Measurements from ENCODE around the gene CRYBB2.
"Not testable (repeated sequence)": the region's sequence is repeated elsewhere in the genome, so short reads cannot be mapped to it uniquely, and the experiment has no call there.

CRYBB2 gene

DNA sequence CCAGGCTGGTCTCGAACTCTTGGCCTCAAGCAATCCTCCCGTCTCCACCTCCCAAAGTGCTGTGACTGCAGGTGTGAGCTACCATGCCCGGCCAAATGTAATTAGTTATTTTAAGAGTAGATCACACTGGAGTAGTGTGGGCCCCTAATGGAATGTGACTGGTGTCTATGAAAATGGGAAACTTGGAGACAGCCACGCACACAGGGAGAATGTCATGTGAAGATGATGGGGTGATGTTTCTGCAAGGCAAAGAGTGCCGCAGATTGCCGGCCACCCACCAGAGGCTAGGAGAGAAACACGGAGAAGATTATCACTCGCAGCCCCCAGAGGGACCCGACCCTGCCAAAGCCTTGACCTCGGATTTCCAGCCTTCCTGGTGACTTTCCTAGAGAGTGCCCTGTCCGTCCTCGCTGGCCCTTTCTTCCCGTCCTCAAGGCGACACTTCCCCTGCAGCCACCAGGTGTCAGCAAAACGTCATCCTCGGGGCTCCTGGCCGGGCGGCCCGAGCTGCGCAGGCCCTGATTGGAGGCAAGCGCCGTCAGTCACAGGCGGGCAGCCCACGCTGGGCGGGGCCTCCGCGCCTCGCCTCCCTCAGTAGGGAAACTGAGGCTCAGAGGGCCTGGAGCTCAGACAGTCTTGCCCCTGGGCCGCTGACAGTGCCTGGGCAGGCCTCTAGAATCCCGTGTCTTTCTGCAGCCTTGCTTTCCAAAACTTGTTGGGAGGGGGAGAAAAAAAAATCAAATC is 16.3 kb downstream of the CRYBB2 start:
- TF ChIP-seq POLR2AphosphoS5 (IDR thresholded peaks at IDR 0.05; ENCODE audit: borderline replicate concordance, low read depth, low read length) (no peak), EZH2 (IDR thresholded peaks at IDR 0.05) (no peak), FOXP2 (optimal IDR thresholded peaks at IDR 0.05; ENCODE audit: control extremely low read depth, extremely low read length, insufficient read depth) (no peak)
- no peak overlapping the region for H3K27ac ChIP-seq

DNA sequence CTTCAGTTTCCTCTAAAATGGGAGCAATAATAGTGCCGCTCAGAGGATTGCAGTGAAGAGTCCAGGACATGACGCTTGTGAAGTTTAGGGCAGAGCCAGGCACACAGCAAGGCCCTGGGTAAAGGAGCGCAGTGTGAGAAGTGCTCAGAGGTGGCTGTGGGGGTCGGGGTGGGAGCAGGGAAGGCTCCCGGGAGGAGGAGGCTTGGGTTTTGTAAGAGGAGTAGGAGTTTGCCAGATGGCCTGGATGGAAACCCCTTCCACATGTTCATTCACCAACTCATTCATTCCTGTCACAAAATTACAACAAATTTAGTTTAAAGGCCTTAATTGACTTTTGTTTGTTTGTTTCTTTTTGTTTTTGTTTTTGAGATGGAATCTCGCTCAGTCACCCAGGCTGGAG is 17.0 kb downstream of the CRYBB2 start:
- no peak for DNase-seq (ENCODE audit: low read depth, low spot score)
- no peak overlapping the region for H3K4me3 ChIP-seq
- no peak overlapping the region for H3K9ac ChIP-seq (ENCODE audit: insufficient read length)
- no peaks in the 10 kb centered on the region for H3K36me3 ChIP-seq (ENCODE audit: insufficient read depth, low read length)
- no peaks in the 10 kb centered on the region for H3K9me3 ChIP-seq (ENCODE audit: low read depth, low read length)
- H3K27ac ChIP-seq, result no peak overlapping the region
- TF ChIP-seq FOXP2 (optimal IDR thresholded peaks at IDR 0.05; ENCODE audit: control extremely low read depth, extremely low read length, insufficient read depth), result no peak
- TF ChIP-seq EZH2 (IDR thresholded peaks at IDR 0.05), result no peak
- no peak for TF ChIP-seq POLR2AphosphoS5 (IDR thresholded peaks at IDR 0.05; ENCODE audit: borderline replicate concordance, low read depth, low read length)

More for the DNA sequence above, 16.3 kb downstream of the CRYBB2 start:
- H3K36me3 ChIP-seq (ENCODE audit: insufficient read depth, low read length), result no peaks in the 10 kb centered on the region
- DNase-seq (ENCODE audit: low read depth, low spot score), result no peak
- no peaks in the 10 kb centered on the region for H3K9me3 ChIP-seq (ENCODE audit: low read depth, low read length)
- H3K4me3 ChIP-seq, result no peak overlapping the region
- no peak overlapping the region for H3K9ac ChIP-seq (ENCODE audit: insufficient read length)

DNA sequence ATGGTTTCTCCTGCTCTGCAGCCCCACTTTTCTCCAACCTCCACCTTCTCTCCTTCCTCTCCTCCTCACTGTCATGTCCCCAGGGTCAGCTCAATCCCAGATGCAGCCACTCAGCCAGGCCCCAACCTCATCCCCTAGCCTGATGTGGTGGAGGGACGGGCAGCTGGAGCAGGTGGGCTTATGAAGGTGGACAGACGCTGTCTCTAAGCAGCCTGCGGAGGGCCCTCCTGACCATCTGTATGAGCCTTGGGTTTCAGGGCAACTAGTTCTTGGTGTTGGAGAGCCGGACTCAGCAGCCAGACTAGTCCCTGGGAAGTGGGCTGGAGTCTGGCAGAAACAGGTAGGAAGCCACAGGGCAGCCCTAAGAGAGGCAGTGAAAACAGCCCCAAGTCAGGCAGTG is 18.1 kb downstream of the CRYBB2 start:
- no peak overlapping the region for H3K9ac ChIP-seq (ENCODE audit: insufficient read length)
- no peak overlapping the region for H3K27ac ChIP-seq
- no peaks in the 10 kb centered on the region for H3K36me3 ChIP-seq (ENCODE audit: insufficient read depth, low read length)
- H3K9me3 ChIP-seq (ENCODE audit: low read depth, low read length), result no peaks in the 10 kb centered on the region
- H3K4me3 ChIP-seq, result no peak overlapping the region
- DNase-seq (ENCODE audit: low read depth, low spot score), result no peak
- TF ChIP-seq EZH2 (IDR thresholded peaks at IDR 0.05), result no peak
- no peak for TF ChIP-seq FOXP2 (optimal IDR thresholded peaks at IDR 0.05; ENCODE audit: control extremely low read depth, extremely low read length, insufficient read depth)
- no peak for TF ChIP-seq POLR2AphosphoS5 (IDR thresholded peaks at IDR 0.05; ENCODE audit: borderline replicate concordance, low read depth, low read length)

DNA sequence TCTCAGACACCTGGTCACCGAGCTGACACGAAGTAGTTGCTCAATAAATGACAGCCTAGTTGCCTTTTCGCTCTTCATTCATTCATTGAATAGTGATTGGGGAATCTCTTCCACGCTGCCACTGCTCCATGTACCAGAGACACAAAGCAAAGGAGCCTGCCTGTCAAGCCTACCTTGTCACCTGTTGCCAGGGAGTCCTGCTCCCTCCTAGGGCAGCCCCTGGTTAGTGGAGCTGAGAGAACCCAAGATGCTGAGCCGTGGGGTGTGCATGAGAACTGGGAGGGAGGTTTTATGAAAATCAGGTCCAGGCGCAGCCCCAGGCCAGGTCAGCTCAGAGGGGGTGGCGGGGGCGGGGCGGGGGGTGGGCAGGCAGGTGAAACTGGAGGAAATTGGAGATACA is 18.6 kb downstream of the CRYBB2 start:
- H3K27ac ChIP-seq; H3K36me3 ChIP-seq (ENCODE audit: insufficient read depth, low read length); H3K4me3 ChIP-seq; H3K9ac ChIP-seq (ENCODE audit: insufficient read length); DNase-seq (ENCODE audit: low read depth, low spot score); H3K9me3 ChIP-seq (ENCODE audit: low read depth, low read length): not testable (repeated sequence)

DNA sequence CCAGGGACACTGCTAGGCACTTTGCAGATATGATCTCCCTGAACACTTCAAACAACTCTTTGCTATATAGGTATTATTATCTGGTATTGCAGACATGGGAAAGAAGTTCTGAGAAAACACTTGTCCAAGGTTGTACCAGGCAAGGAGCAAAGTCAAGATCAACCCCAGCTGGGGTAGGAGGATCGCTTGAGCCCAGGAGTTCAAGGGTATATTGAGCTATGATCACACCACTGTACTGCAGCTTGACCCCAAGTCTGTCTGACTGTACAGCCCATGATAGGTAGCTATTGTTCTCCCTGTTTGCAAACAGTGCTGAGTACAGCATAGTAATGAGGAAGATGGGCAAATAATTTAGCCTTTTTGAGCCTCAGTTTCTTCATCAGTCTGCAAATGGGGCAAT is 35.7 kb downstream of the CRYBB2 start:
- H3K27ac ChIP-seq; H3K4me3 ChIP-seq; H3K36me3 ChIP-seq (ENCODE audit: insufficient read depth, low read length); H3K9me3 ChIP-seq (ENCODE audit: low read depth, low read length); H3K9ac ChIP-seq (ENCODE audit: insufficient read length); DNase-seq (ENCODE audit: low read depth, low spot score): not testable (repeated sequence)

DNA sequence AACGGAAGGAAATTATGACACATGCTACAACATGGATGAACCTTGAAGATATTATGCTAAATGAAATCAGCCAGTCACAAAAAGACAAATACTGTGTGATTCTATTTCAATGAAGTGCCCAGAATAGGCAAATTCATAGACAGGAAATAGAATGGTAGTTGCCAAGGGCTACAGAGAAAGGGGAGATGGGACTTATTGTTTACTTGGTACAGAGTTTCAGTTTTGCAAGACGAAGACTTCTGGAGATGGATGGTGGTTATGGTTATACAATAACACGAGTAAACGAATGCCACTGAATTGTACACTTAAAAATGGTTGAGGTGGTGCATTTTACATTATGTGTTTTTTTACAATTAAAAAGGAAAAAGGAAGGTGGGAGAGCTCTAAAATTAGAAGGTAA is 48.1 kb downstream of the CRYBB2 start:
- not testable (repeated sequence) for DNase-seq (ENCODE audit: low read depth, low spot score); H3K9ac ChIP-seq (ENCODE audit: insufficient read length); H3K9me3 ChIP-seq (ENCODE audit: low read depth, low read length); H3K27ac ChIP-seq; H3K36me3 ChIP-seq (ENCODE audit: insufficient read depth, low read length); H3K4me3 ChIP-seq

DNA sequence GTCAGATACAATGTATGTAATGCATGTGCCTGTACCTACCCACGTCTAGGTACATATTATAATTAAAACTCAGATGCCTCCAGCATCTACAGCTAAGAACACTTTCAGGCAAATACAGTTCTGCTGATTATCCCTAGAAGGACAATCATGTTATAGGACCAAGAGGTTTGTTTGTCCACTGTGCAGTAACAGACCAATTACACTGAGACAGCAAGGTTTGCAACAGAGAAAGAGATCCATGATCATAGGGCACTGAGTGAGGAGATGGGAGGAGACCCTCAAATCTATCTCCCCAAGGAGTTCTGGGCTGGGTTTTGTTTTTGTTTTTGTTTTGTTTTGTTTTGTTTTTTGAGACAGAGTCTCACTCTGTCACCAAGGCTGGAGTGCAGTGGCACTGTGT is 49.5 kb downstream of the CRYBB2 start:
- H3K27ac ChIP-seq; H3K36me3 ChIP-seq (ENCODE audit: insufficient read depth, low read length); H3K9me3 ChIP-seq (ENCODE audit: low read depth, low read length); H3K4me3 ChIP-seq; H3K9ac ChIP-seq (ENCODE audit: insufficient read length); DNase-seq (ENCODE audit: low read depth, low spot score): not testable (repeated sequence)

DNA sequence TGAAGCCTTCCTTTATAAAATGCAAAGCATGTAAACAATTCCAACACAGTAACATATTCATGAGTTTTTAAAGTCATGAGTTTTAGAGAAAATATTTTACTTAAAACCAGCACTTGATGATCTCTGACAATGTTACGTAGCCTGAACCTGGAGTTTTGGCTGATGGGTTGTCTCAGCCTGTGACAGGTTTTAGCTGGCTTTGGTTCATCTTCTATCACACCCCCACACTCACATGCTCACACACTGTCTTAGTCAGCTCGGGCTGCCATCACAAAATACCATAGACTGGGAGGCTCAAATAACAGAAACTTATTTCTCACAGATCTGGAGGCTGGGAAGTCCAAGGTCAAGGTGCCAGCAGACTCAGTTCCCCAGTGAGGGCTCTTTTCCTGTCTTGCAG is 50.6 kb downstream of the CRYBB2 start:
- DNase-seq (ENCODE audit: low read depth, low spot score); H3K4me3 ChIP-seq; H3K9ac ChIP-seq (ENCODE audit: insufficient read length); H3K36me3 ChIP-seq (ENCODE audit: insufficient read depth, low read length); H3K9me3 ChIP-seq (ENCODE audit: low read depth, low read length); H3K27ac ChIP-seq: not testable (repeated sequence)

DNA sequence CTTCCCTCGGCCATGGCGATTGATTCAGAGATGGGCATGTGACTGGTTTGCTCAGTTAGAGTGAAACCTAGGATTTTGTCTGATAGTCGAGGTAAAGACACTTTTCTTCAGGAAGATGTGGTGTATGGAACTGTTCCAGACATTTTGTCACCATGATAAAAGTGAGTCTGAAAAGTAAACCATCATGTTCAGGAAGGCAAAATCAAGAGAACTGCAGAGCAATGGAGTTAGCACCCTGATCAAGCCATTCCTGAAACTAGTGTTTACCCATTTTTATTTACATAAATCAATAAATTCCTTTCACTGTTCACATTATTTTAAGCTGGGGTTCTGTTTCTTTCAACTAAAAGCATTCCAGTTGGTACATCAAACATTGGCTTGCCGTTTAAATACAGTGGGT is 53.8 kb downstream of the CRYBB2 start:
- H3K9ac ChIP-seq (ENCODE audit: insufficient read length); H3K27ac ChIP-seq; H3K9me3 ChIP-seq (ENCODE audit: low read depth, low read length); H3K36me3 ChIP-seq (ENCODE audit: insufficient read depth, low read length); H3K4me3 ChIP-seq; DNase-seq (ENCODE audit: low read depth, low spot score): not testable (repeated sequence)

DNA sequence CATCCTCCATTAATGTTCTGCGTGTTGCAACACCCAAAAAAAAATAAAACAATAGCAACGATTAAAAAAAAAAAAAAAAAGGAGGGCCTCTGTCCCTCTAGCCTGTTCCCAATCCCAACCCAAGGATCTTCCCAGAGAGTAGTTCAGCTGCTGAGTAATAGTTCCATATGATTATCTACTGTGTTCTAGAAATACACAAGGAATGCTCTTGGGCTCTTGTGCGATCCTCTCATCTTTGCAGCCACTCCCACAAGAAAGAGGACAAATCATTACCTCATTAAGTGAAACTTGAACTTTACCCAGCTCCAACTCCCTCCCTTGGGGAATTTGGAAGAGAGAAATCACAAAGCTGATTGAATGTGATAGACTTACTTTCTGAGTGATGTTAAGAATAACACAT is 54.5 kb downstream of the CRYBB2 start:
- DNase-seq (ENCODE audit: low read depth, low spot score); H3K27ac ChIP-seq; H3K9me3 ChIP-seq (ENCODE audit: low read depth, low read length); H3K9ac ChIP-seq (ENCODE audit: insufficient read length); H3K36me3 ChIP-seq (ENCODE audit: insufficient read depth, low read length); H3K4me3 ChIP-seq: not testable (repeated sequence)

DNA sequence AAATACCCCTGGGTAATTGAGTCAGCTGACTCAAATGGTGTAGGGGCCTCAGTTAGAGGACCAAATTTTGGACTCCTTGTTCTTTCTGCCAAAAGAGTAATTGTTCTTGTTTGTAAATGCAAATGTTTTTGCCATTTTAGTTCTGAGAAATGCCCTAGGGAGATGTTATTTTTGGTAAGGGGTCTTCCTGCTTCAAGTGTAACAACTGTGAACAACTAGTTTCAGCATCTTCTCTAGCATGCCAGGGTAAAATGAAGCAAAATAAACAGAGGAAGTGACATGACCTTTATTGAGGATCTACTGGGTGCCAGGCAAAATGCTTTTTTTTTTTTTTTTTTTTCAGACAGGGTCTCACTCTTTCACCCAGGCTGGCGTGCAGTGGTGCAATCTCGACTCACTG is 60.7 kb downstream of the CRYBB2 start:
- H3K4me3 ChIP-seq, result not testable (repeated sequence)

More for the DNA sequence above, 60.7 kb downstream of the CRYBB2 start:
- H3K9ac ChIP-seq (ENCODE audit: insufficient read length); H3K36me3 ChIP-seq (ENCODE audit: insufficient read depth, low read length); H3K27ac ChIP-seq; DNase-seq (ENCODE audit: low read depth, low spot score); H3K9me3 ChIP-seq (ENCODE audit: low read depth, low read length): not testable (repeated sequence)

Measured in SK-N-MC (cell line).